Measurements from ENCODE around the gene NCAN.

DNA sequence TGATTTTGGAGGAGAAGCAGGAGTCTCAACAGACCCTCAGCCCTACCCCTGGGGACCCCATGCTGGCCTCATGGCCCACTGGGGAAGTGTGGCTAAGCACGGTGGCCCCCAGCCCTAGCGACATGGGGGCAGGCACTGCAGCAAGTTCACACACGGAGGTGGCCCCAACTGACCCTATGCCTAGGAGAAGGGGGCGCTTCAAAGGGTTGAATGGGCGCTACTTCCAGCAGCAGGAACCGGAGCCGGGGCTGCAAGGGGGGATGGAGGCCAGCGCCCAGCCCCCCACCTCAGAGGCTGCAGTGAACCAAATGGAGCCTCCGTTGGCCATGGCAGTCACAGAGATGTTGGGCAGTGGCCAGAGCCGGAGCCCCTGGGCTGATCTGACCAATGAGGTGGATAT lies 14.9 kb downstream of the NCAN start:
- TF ChIP-seq CTCF (IDR thresholded peaks at IDR 0.05; ENCODE audit: insufficient read depth, low read depth, low read length) (no peak), EZH2 (IDR thresholded peaks at IDR 0.05; ENCODE audit: insufficient read depth, low read length) (no peak)

All from astrocyte (in vitro differentiated cells and primary cell).